ENCODE results near the gene GPATCH2. TPM values are rescaled to one million over a fixed set of nuclear protein-coding genes. Genes with fewer than 3 reads are reported as not detected.

GPATCH2 gene
- polyA plus RNA-seq, 1 donor from 2014 or later: 12.3 TPM

DNA sequence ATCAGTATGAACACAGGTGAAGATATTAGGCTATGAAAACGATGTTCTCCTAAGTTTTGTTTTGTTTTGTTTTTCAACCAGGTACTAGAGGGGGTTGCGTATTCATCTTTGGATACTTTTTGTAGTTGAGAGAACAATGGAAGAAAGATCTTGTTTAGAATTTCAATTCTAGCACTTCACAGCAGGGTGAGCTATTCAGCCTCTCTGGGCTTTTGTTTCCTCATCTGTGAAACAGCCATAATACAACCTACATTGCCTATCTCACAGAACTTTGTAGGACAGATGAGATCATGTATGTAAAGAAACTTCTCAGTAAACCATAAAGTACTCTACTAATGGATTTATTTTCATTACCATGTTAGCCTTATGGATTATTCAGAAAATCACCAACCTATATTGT, 199.5 kb downstream of the GPATCH2 start:
- no peaks in the 10 kb centered on the region for H3K36me3 ChIP-seq (ENCODE audit: insufficient read depth, low read length)
- no peak overlapping the region for H3K27ac ChIP-seq (ENCODE audit: low read length)
- H3K27me3 ChIP-seq (ENCODE audit: insufficient read depth, low read depth, low read length): no peaks in the 10 kb centered on the region
- H3K4me2 ChIP-seq (ENCODE audit: low read length): no peak overlapping the region
- no peaks in the 10 kb centered on the region for H3K79me2 ChIP-seq (replicated peaks; ENCODE audit: insufficient read depth, low read length)
- no peak overlapping the region for H2AFZ ChIP-seq (ENCODE audit: low read depth, low read length)
- no peaks in the 10 kb centered on the region for H3K9me3 ChIP-seq (ENCODE audit: low read length)
- H3F3A ChIP-seq (ENCODE audit: insufficient read depth, low read length, poor library complexity, severe bottlenecking): peaks cover 4% of the 10 kb centered on the region
- H3K4me3 ChIP-seq (ENCODE audit: low read length): no peak overlapping the region
- no peaks in the 10 kb centered on the region for H4K20me1 ChIP-seq (ENCODE audit: insufficient read depth)
- TF ChIP-seq, protein P1, sequence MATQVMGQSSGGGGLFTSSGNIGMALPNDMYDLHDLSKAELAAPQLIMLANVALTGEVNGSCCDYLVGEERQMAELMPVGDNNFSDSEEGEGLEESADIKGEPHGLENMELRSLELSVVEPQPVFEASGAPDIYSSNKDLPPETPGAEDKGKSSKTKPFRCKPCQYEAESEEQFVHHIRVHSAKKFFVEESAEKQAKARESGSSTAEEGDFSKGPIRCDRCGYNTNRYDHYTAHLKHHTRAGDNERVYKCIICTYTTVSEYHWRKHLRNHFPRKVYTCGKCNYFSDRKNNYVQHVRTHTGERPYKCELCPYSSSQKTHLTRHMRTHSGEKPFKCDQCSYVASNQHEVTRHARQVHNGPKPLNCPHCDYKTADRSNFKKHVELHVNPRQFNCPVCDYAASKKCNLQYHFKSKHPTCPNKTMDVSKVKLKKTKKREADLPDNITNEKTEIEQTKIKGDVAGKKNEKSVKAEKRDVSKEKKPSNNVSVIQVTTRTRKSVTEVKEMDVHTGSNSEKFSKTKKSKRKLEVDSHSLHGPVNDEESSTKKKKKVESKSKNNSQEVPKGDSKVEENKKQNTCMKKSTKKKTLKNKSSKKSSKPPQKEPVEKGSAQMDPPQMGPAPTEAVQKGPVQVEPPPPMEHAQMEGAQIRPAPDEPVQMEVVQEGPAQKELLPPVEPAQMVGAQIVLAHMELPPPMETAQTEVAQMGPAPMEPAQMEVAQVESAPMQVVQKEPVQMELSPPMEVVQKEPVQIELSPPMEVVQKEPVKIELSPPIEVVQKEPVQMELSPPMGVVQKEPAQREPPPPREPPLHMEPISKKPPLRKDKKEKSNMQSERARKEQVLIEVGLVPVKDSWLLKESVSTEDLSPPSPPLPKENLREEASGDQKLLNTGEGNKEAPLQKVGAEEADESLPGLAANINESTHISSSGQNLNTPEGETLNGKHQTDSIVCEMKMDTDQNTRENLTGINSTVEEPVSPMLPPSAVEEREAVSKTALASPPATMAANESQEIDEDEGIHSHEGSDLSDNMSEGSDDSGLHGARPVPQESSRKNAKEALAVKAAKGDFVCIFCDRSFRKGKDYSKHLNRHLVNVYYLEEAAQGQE (IDR thresholded peaks at IDR 0.05; ENCODE audit: borderline replicate concordance): no peak
- TF ChIP-seq EP300 (conservative IDR thresholded peaks at IDR 0.05; ENCODE audit: poor library complexity, severe bottlenecking): no peak
- no peak for TF ChIP-seq MXI1 (conservative IDR thresholded peaks at IDR 0.05; ENCODE audit: poor library complexity, severe bottlenecking)
- no peak for TF ChIP-seq TAF1 (IDR thresholded peaks at IDR 0.05; ENCODE audit: low read depth)
- TF ChIP-seq EZH2 (IDR thresholded peaks at IDR 0.05; ENCODE audit: borderline replicate concordance, insufficient read depth, low read length, poor library complexity, severe bottlenecking): no peak
- TF ChIP-seq, protein P2, sequence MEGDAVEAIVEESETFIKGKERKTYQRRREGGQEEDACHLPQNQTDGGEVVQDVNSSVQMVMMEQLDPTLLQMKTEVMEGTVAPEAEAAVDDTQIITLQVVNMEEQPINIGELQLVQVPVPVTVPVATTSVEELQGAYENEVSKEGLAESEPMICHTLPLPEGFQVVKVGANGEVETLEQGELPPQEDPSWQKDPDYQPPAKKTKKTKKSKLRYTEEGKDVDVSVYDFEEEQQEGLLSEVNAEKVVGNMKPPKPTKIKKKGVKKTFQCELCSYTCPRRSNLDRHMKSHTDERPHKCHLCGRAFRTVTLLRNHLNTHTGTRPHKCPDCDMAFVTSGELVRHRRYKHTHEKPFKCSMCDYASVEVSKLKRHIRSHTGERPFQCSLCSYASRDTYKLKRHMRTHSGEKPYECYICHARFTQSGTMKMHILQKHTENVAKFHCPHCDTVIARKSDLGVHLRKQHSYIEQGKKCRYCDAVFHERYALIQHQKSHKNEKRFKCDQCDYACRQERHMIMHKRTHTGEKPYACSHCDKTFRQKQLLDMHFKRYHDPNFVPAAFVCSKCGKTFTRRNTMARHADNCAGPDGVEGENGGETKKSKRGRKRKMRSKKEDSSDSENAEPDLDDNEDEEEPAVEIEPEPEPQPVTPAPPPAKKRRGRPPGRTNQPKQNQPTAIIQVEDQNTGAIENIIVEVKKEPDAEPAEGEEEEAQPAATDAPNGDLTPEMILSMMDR (IDR thresholded peaks at IDR 0.05; ENCODE audit: poor library complexity, severe bottlenecking): no peak
- no peak for TF ChIP-seq SMC3 (conservative IDR thresholded peaks at IDR 0.05; ENCODE audit: poor library complexity)
- TF ChIP-seq RAD21 (conservative IDR thresholded peaks at IDR 0.05): no peak
- TF ChIP-seq POLR2AphosphoS5 (IDR thresholded peaks at IDR 0.05): no peak
- H3K9ac ChIP-seq (ENCODE audit: low read length): no peak overlapping the region
- no peaks in the 10 kb centered on the region for H3K9me2 ChIP-seq (ENCODE audit: insufficient read depth, low read length)

GRCh38 chr1:217425422-217425821, 205.5 kb downstream of the GPATCH2 start:
- Histone ChIP-seq H3K27me3 (ENCODE audit: insufficient read depth, low read depth, low read length) (no peaks in the 10 kb centered on the region), H3K4me2 (ENCODE audit: low read length) (peak overlapping the region; percentile 1), H3K79me2 (replicated peaks; ENCODE audit: insufficient read depth, low read length) (no peaks in the 10 kb centered on the region), H3K9ac (ENCODE audit: low read length) (no peak overlapping the region), H3K36me3 (ENCODE audit: insufficient read depth, low read length) (no peaks in the 10 kb centered on the region), H3K9me3 (ENCODE audit: low read length) (no peaks in the 10 kb centered on the region), H3F3A (ENCODE audit: insufficient read depth, low read length, poor library complexity, severe bottlenecking) (no peaks in the 10 kb centered on the region), H4K20me1 (ENCODE audit: insufficient read depth) (no peaks in the 10 kb centered on the region), H2AFZ (ENCODE audit: low read depth, low read length) (no peak overlapping the region), H3K4me3 (ENCODE audit: low read length) (peak overlapping the region; percentile 12), H3K27ac (ENCODE audit: low read length) (no peak overlapping the region), H3K9me2 (ENCODE audit: insufficient read depth, low read length) (no peaks in the 10 kb centered on the region)
- TF ChIP-seq, protein P1 (IDR thresholded peaks at IDR 0.05; ENCODE audit: borderline replicate concordance): no peak
- TF ChIP-seq TAF1 (IDR thresholded peaks at IDR 0.05; ENCODE audit: low read depth) (no peak), POLR2AphosphoS5 (IDR thresholded peaks at IDR 0.05) (peak; percentile 58), RAD21 (conservative IDR thresholded peaks at IDR 0.05) (no peak), EP300 (conservative IDR thresholded peaks at IDR 0.05; ENCODE audit: poor library complexity, severe bottlenecking) (peak; percentile 47), MXI1 (conservative IDR thresholded peaks at IDR 0.05; ENCODE audit: poor library complexity, severe bottlenecking) (peak; percentile 65), SMC3 (conservative IDR thresholded peaks at IDR 0.05; ENCODE audit: poor library complexity) (peak; percentile 17), EZH2 (IDR thresholded peaks at IDR 0.05; ENCODE audit: borderline replicate concordance, insufficient read depth, low read length, poor library complexity, severe bottlenecking) (no peak)
- TF ChIP-seq, protein P2 (IDR thresholded peaks at IDR 0.05; ENCODE audit: poor library complexity, severe bottlenecking): no peak
